IMR-90 (cell line): ENCODE data around the gene SYCE3. TPM values are rescaled to one million over a fixed set of nuclear protein-coding genes. Genes with fewer than 3 reads are reported as not detected.

Experiments
- ATAC-seq: fragments of 200-7000 bp; cut with Tn5 transposase; 2 replicates; pipeline ENCODE4 v1.9.1; 2020; ENCODE audit warnings: low read depth, mild to moderate bottlenecking, moderate library complexity
- BruUV-seq: library from RNA; stranded (reverse); fragments of 400-500 nt; replicated peaks from 2 replicates; lab custom pipeline; 2021; lab: Mats Ljungman, UMichigan
- CTCF ChIA-PET: fragments of 300-600 bp; formaldehyde crosslinking; extraction: SDS; loops from one replicate; lab custom pipeline; 2021; ENCODE audit warnings: antibody characterized with exemption; lab: Yijun Ruan, JAX
- POLR2A ChIA-PET: fragments of 300-600 bp; sonication (Branson Sonifier 250); formaldehyde crosslinking; loops from one replicate; lab custom pipeline; 2022; ENCODE audit warnings: antibody characterized with exemption; ENCODE audit not compliant: unreplicated experiment; lab: Charles Lee
- DNase-seq: peaks from one replicate; pipeline ENCODE4 v3.0.0; 2013
- H2AFZ ChIP-seq: replicated peaks from 2 replicates; pipeline ENCODE3; 2013; ENCODE audit warnings: low read length, mild to moderate bottlenecking; ENCODE audit not compliant: poor library complexity
- H2AK5ac ChIP-seq: 2 replicates; pipeline ENCODE4 v1.6.1; 2013; ENCODE audit warnings: low read depth, low read length, inconsistent platforms
- H2AK9ac ChIP-seq: replicated peaks from 2 replicates; pipeline ENCODE3; 2013; ENCODE audit warnings: mild to moderate bottlenecking, low read depth, low read length, moderate library complexity; ENCODE audit not compliant: poor library complexity
- H2BK120ac ChIP-seq: 2 replicates; pipeline ENCODE4 v1.6.1; 2013; ENCODE audit warnings: low read depth, low read length, inconsistent platforms
- H2BK15ac ChIP-seq: 3 replicates; pipeline ENCODE4 v1.6.1; 2013; ENCODE audit warnings: low read depth, low read length, inconsistent platforms
- H2BK20ac ChIP-seq: 2 replicates; pipeline ENCODE4 v1.6.1; 2013; ENCODE audit warnings: low read depth, mild to moderate bottlenecking, inconsistent platforms, low read length, moderate library complexity
- H2BK5ac ChIP-seq: 2 replicates; pipeline ENCODE4 v1.6.1; 2013; ENCODE audit warnings: mild to moderate bottlenecking, low read depth, low read length, inconsistent platforms; ENCODE audit not compliant: poor library complexity, severe bottlenecking
- H3K14ac ChIP-seq: replicated peaks from 2 replicates; pipeline ENCODE4 v1.6.1; 2013; ENCODE audit warnings: low read depth, low read length, inconsistent platforms
- H3K18ac ChIP-seq: 2 replicates; pipeline ENCODE4 v1.6.1; 2013; ENCODE audit warnings: low read depth, low read length, control low read depth
- H3K23ac ChIP-seq: 2 replicates; pipeline ENCODE4 v1.6.1; 2013; ENCODE audit warnings: low read depth, low read length, inconsistent platforms
- H3K27ac ChIP-seq: 2 replicates; pipeline ENCODE4 v1.5.1; 2013; ENCODE audit warnings: mild to moderate bottlenecking, control low read depth, low read length; ENCODE audit not compliant: insufficient read depth
- H3K27me3 ChIP-seq: 2 replicates; pipeline ENCODE4 v1.6.1; 2013; ENCODE audit warnings: low read length; ENCODE audit not compliant: control insufficient read depth, insufficient read depth
- H3K36me3 ChIP-seq: 2 replicates; pipeline ENCODE4 v1.6.1; 2013; ENCODE audit warnings: low read length, mixed read lengths; ENCODE audit not compliant: control insufficient read depth, insufficient read depth
- H3K4ac ChIP-seq: 2 replicates; pipeline ENCODE4 v1.6.1; 2013; ENCODE audit warnings: low read depth, low read length, inconsistent platforms
- H3K4me1 ChIP-seq: 2 replicates; pipeline ENCODE4 v1.6.1; 2013; ENCODE audit warnings: low read length, mixed read lengths; ENCODE audit not compliant: control insufficient read depth, insufficient read depth
- H3K4me2 ChIP-seq: 2 replicates; pipeline ENCODE4 v1.6.1; 2013; ENCODE audit warnings: low read depth, mild to moderate bottlenecking, control low read depth, low read length, moderate library complexity
- H3K4me3 ChIP-seq: 2 replicates; pipeline ENCODE4 v1.5.1; 2013; ENCODE audit warnings: low read depth, mild to moderate bottlenecking, control low read depth, low read length, moderate library complexity; ENCODE audit not compliant: insufficient read depth
- H3K56ac ChIP-seq: 2 replicates; pipeline ENCODE4 v1.6.1; 2013; ENCODE audit warnings: low read length, inconsistent platforms; ENCODE audit not compliant: insufficient read depth; ENCODE audit errors: extremely low read depth
- H3K79me1 ChIP-seq, 2 experiments: 2 replicates each; pipeline ENCODE4 v1.6.1; 2013; ENCODE audit warnings: low read length in 2 of 2, inconsistent platforms in 1 of 2, low read depth in 1 of 2
- H3K9ac ChIP-seq: 2 replicates; pipeline ENCODE4 v1.6.1; 2013; ENCODE audit warnings: low read depth, low read length, control low read depth
- H3K9me1 ChIP-seq: 2 replicates; pipeline ENCODE4 v1.6.1; 2013; ENCODE audit warnings: low read length, inconsistent platforms; ENCODE audit not compliant: insufficient read depth
- H3K9me3 ChIP-seq: 2 replicates; pipeline ENCODE4 v1.6.1; 2013; ENCODE audit warnings: low read length; ENCODE audit not compliant: control insufficient read depth, insufficient read depth
- H4K20me1 ChIP-seq: 2 replicates; pipeline ENCODE4 v1.6.1; 2013; ENCODE audit warnings: low read length, inconsistent platforms; ENCODE audit not compliant: insufficient read depth
- H4K5ac ChIP-seq: 2 replicates; pipeline ENCODE4 v1.6.1; 2013; ENCODE audit warnings: mild to moderate bottlenecking, low read depth, low read length, control low read depth
- H4K8ac ChIP-seq, 2 experiments: 2 replicates each; pipeline ENCODE4 v1.6.1; 2013; ENCODE audit warnings: low read depth in 2 of 2, low read length in 2 of 2, control low read depth in 1 of 2, inconsistent platforms in 1 of 2
- H4K91ac ChIP-seq: 2 replicates; pipeline ENCODE4 v1.6.1; 2013; ENCODE audit warnings: low read depth, low read length, inconsistent platforms; ENCODE audit not compliant: insufficient read depth
- BHLHE40 ChIP-seq: fragments of 150-350 bp; IDR thresholded peaks from 2 replicates; pipeline ENCODE4 v1.6.1; 2016; ENCODE audit warnings: mild to moderate bottlenecking, low read depth, low read length
- CEBPB ChIP-seq: IDR thresholded peaks from 2 replicates; pipeline ENCODE4 v1.6.1; 2012; ENCODE audit warnings: low read depth, low read length, improper control_type of control experiment
- CHD1 ChIP-seq: IDR thresholded peaks from 2 replicates; pipeline ENCODE4 v1.6.1; 2012; ENCODE audit warnings: low read depth, low read length, improper control_type of control experiment
- FOS ChIP-seq: fragments of 150-350 bp; IDR thresholded peaks from 2 replicates; pipeline ENCODE4 v1.6.1; 2016; ENCODE audit warnings: low read depth, low read length
- MAFK ChIP-seq: IDR thresholded peaks from 2 replicates; pipeline ENCODE4 v1.6.1; 2012; ENCODE audit warnings: low read depth, low read length, improper control_type of control experiment
- MAZ ChIP-seq: IDR thresholded peaks from 2 replicates; pipeline ENCODE4 v1.6.1; 2012; ENCODE audit warnings: low read depth, mild to moderate bottlenecking, low read length, improper control_type of control experiment, moderate library complexity, borderline replicate concordance
- MXI1 ChIP-seq: IDR thresholded peaks from 2 replicates; pipeline ENCODE4 v1.6.1; 2012; ENCODE audit warnings: low read depth, mild to moderate bottlenecking, low read length, moderate library complexity, borderline replicate concordance
- NFE2L2 ChIP-seq: fragments of 150-350 bp; IDR thresholded peaks from 2 replicates; pipeline ENCODE4 v1.6.1; 2016; ENCODE audit warnings: low read depth, mild to moderate bottlenecking, low read length
- POLR2A ChIP-seq: IDR thresholded peaks from 2 replicates; pipeline ENCODE4 v1.6.1; 2012; ENCODE audit warnings: mild to moderate bottlenecking, low read depth, low read length
- RAD21 ChIP-seq: IDR thresholded peaks from 2 replicates; pipeline ENCODE4 v1.6.1; 2012; ENCODE audit warnings: low read length, improper control_type of control experiment
- RCOR1 ChIP-seq: IDR thresholded peaks from 2 replicates; pipeline ENCODE4 v1.6.1; 2012; ENCODE audit warnings: mild to moderate bottlenecking, low read length, improper control_type of control experiment; ENCODE audit not compliant: insufficient replicate concordance
- RFX5 ChIP-seq: IDR thresholded peaks from 2 replicates; pipeline ENCODE4 v1.8.0; 2012; ENCODE audit warnings: low read depth, mild to moderate bottlenecking, low read length, moderate library complexity
- SMC3 ChIP-seq: fragments of 150-350 bp; IDR thresholded peaks from 2 replicates; pipeline ENCODE4 v1.6.1; 2016; ENCODE audit warnings: low read depth, mild to moderate bottlenecking, antibody characterized with exemption, low read length, moderate library complexity
- WGBS, 2 experiments: methylation state at CpG; one replicate each; pipeline versions ENCODE4 v1.1.5 to v1.1.7; 2013; ENCODE audit warnings: missing lambda C conversion rate in 2 of 2; ENCODE audit not compliant: insufficient read length in 1 of 2; ENCODE audit errors: extremely low coverage in 2 of 2; 5-methylcytosine and 5-hydroxymethylcytosine counted together
- dilution Hi-C: fragments of 300-500 bp; cut with HindIII; formaldehyde crosslinking; loops from one replicate; pipeline ENCODE4 v1.14.3; 2018; ENCODE audit warnings: low sequenced_read_pairs; ENCODE audit not compliant: unreplicated experiment
- in situ Hi-C: fragments of 300-500 bp; cut with MboI; formaldehyde crosslinking; loops from 3 replicates; pipeline ENCODE4 v1.14.3; 2019; ENCODE audit warnings: low sequenced_read_pairs, inconsistent platforms, mixed read lengths
- intact Hi-C: fragments of 100-400 bp; cut with micrococcal nuclease; formaldehyde crosslinking; loops from 2 replicates; pipeline ENCODE4 v1.10.0; 2022
- polyA plus RNA-seq, 3 experiments: library from polyadenylated mRNA; depleted of rRNA; stranded (reverse); fragments of >200 nt; gene quantifications; 2 replicates each; pipeline ENCODE4 v1.2.3, GENCODE V29; 2012; ENCODE audit warnings: low replicate concordance in 1 of 3
- total RNA-seq: library from RNA; depleted of rRNA; stranded (reverse); fragments of >200 nt; gene quantifications from 2 replicates; pipeline ENCODE4 v1.2.3, GENCODE V29; 2012
- TF ChIP-seq, protein P1 (sequence below): conservative IDR thresholded peaks from 2 replicates; pipeline ENCODE4 v1.5.1; 2012; ENCODE audit warnings: mild to moderate bottlenecking, low read depth, low read length, improper control_type of control experiment
- TF ChIP-seq, protein P2 (sequence below): fragments of 150-350 bp; IDR thresholded peaks from 2 replicates; pipeline ENCODE4 v1.6.1; 2016; ENCODE audit warnings: low read depth, mild to moderate bottlenecking, low read length, moderate library complexity, borderline replicate concordance
- TF ChIP-seq, protein P3 (sequence below): fragments of 150-350 bp; IDR thresholded peaks from 2 replicates; pipeline ENCODE4 v1.6.1; 2017; ENCODE audit warnings: mild to moderate bottlenecking, antibody characterized with exemption, low read length, low read depth

Gene SYCE3
- total and polyA plus RNA-seq, 2 of the 4 experiments (the other 2 are of a cell fraction): not detected

DNA sequence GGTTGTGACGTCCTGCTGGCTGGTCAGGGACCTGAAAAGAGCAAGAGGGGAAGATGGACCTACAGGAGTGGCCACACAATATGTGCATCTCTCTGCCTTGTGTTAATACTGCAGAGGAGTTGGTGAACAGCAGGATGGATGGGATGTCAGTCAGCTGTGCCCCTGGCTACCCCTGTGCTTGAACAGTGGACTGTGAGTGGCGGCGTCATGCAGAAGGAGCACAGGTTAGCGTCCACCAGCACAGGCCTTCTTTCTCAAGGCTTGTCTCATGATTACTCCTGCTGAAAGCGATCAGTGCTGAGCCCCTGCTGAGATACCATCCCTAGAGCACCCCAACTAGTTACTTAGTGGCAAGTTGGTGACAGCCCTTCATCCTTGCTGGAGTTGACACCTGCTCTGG is 23.7 kb upstream of the SYCE3 start:
- Histone ChIP-seq H3K79me1 (peaks cover 14 to 19% of the 10 kb centered on the region in 2 experiments), H3K27me3 (peaks cover 2% of the 10 kb centered on the region; the same call in 1 of the 2 replicates), H4K5ac (no peak overlapping the region), H3K9ac (no peak overlapping the region), H3K18ac (no peak overlapping the region), H2AK9ac (no peak overlapping the region), H3K4me2 (no peak overlapping the region), H4K8ac (no peak overlapping the region), H2BK20ac (no peak overlapping the region), H2BK120ac (no peak overlapping the region), H4K20me1 (no peaks in the 10 kb centered on the region; the same call in 1 of the 2 replicates), H3K4ac (no peak overlapping the region), H3K23ac (no peak overlapping the region), H3K14ac (no peak overlapping the region), H3K36me3 (no peaks in the 10 kb centered on the region; the same call in 1 of the 2 replicates), H2AFZ (no peak overlapping the region), H2AK5ac (no peak overlapping the region), H2BK5ac (no peak overlapping the region), H3K9me3 (0 out of 2 replicates have a peak, but pooled peaks cover 2% of the 10 kb centered on the region), H3K4me3 (no peak overlapping the region), H3K4me1 (peaks cover 4% of the 10 kb centered on the region; the same call in 1 of the 2 replicates), H3K56ac (no peak overlapping the region), H3K27ac (no peak overlapping the region), H4K91ac (no peak overlapping the region), H2BK15ac (no peak overlapping the region), H3K9me1 (peaks cover 6% of the 10 kb centered on the region; the same call in 1 of the 2 replicates)
- intact Hi-C loops: no loop called here
- WGBS, 2 experiments: 89% methylated on average over 3 of the region's 5 CpGs; no CpG with 5 or more reads in 1 of the 2 experiments
- dilution Hi-C loops: no loop called here
- no peak for DNase-seq
- no peak for TF ChIP-seq RAD21
- TF ChIP-seq RFX5: no peak
- no peak for TF ChIP-seq CHD1
- no peak for TF ChIP-seq MXI1
- no peak for TF ChIP-seq FOS
- TF ChIP-seq POLR2A: no peak
- no peak for TF ChIP-seq NFE2L2
- TF ChIP-seq MAFK: no peak
- TF ChIP-seq, protein P1, sequence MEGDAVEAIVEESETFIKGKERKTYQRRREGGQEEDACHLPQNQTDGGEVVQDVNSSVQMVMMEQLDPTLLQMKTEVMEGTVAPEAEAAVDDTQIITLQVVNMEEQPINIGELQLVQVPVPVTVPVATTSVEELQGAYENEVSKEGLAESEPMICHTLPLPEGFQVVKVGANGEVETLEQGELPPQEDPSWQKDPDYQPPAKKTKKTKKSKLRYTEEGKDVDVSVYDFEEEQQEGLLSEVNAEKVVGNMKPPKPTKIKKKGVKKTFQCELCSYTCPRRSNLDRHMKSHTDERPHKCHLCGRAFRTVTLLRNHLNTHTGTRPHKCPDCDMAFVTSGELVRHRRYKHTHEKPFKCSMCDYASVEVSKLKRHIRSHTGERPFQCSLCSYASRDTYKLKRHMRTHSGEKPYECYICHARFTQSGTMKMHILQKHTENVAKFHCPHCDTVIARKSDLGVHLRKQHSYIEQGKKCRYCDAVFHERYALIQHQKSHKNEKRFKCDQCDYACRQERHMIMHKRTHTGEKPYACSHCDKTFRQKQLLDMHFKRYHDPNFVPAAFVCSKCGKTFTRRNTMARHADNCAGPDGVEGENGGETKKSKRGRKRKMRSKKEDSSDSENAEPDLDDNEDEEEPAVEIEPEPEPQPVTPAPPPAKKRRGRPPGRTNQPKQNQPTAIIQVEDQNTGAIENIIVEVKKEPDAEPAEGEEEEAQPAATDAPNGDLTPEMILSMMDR: no peak
- TF ChIP-seq SMC3: no peak
- TF ChIP-seq, protein P2, sequence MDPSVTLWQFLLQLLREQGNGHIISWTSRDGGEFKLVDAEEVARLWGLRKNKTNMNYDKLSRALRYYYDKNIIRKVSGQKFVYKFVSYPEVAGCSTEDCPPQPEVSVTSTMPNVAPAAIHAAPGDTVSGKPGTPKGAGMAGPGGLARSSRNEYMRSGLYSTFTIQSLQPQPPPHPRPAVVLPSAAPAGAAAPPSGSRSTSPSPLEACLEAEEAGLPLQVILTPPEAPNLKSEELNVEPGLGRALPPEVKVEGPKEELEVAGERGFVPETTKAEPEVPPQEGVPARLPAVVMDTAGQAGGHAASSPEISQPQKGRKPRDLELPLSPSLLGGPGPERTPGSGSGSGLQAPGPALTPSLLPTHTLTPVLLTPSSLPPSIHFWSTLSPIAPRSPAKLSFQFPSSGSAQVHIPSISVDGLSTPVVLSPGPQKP: no peak
- TF ChIP-seq, protein P3, sequence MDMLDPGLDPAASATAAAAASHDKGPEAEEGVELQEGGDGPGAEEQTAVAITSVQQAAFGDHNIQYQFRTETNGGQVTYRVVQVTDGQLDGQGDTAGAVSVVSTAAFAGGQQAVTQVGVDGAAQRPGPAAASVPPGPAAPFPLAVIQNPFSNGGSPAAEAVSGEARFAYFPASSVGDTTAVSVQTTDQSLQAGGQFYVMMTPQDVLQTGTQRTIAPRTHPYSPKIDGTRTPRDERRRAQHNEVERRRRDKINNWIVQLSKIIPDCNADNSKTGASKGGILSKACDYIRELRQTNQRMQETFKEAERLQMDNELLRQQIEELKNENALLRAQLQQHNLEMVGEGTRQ: no peak
- no peak for TF ChIP-seq CEBPB
- TF ChIP-seq MAZ: no peak
- no peak for TF ChIP-seq RCOR1
- no peak for TF ChIP-seq BHLHE40
- ChIA-PET POLR2A (no interaction called here), CTCF (interaction anchor here (0.6 kb wide), 1 partner anchor 203 kb away, joined by 5 read pairs; no protein-coding TSS in a partner anchor)
- no peak for ATAC-seq
- in situ Hi-C loops: no loop called here
- no TSS peak for BruUV-seq
